ENCODE data around the gene MC2R. TPM values are rescaled to one million over a fixed set of nuclear protein-coding genes. Genes with fewer than 3 reads are reported as not detected.

The MC2R gene
- total and polyA plus RNA-seq, 2 experiments from 2014 or later, result not detected

DNA sequence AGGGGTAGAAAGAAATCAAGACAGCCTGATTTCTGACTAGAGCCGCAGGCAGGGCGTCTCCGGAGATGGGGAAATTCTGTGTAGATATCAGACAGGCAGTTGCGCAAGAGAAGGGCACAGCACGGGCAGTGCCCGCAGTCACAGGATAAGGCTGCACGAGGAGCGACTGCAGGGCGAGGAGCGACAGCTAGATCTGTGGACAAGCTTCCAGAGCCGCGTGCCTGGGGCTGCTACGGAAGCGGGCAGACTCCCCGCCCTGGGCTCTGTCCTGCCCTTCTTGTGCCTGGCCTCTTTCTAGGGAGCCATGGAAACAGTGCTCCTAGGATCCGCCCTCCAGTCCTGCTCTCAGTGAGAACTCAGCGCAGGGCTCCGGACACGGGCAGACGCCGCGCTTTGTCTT is 78.8 kb downstream of the MC2R start:
- Histone ChIP-seq H2AFZ (no peak overlapping the region), H3K9me2 (replicated peaks; ENCODE audit: insufficient read depth) (no peaks in the 10 kb centered on the region), H3K36me3 (replicated peaks; ENCODE audit: insufficient read depth, low read depth) (no peaks in the 10 kb centered on the region), H4K20me1 (ENCODE audit: insufficient read depth, poor library complexity, severe bottlenecking) (no peaks in the 10 kb centered on the region), H3K4me2 (no peak overlapping the region), H3K4me3 (no peak overlapping the region), H3K9me3 (ENCODE audit: low read depth) (no peaks in the 10 kb centered on the region), H3K27ac (no peak overlapping the region), H3K4me1 (ENCODE audit: insufficient read depth) (no peaks in the 10 kb centered on the region), H3K79me2 (no peaks in the 10 kb centered on the region), H3K27me3 (no peaks in the 10 kb centered on the region)
- 97% methylated on average over 22 of the region's 22 CpGs for WGBS (ENCODE audit: low lambda C conversion rate, missing lambda C conversion rate)
- no peak for DNase-seq (ENCODE audit: low spot score)
- TF ChIP-seq EZH2 (IDR thresholded peaks at IDR 0.05; ENCODE audit: borderline replicate concordance), result no peak
- TF ChIP-seq EZH2phosphoT487 (IDR thresholded peaks at IDR 0.05; ENCODE audit: low read depth, severe bottlenecking, unreplicated experiment), result no peak
- TF ChIP-seq, protein P1, sequence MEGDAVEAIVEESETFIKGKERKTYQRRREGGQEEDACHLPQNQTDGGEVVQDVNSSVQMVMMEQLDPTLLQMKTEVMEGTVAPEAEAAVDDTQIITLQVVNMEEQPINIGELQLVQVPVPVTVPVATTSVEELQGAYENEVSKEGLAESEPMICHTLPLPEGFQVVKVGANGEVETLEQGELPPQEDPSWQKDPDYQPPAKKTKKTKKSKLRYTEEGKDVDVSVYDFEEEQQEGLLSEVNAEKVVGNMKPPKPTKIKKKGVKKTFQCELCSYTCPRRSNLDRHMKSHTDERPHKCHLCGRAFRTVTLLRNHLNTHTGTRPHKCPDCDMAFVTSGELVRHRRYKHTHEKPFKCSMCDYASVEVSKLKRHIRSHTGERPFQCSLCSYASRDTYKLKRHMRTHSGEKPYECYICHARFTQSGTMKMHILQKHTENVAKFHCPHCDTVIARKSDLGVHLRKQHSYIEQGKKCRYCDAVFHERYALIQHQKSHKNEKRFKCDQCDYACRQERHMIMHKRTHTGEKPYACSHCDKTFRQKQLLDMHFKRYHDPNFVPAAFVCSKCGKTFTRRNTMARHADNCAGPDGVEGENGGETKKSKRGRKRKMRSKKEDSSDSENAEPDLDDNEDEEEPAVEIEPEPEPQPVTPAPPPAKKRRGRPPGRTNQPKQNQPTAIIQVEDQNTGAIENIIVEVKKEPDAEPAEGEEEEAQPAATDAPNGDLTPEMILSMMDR (IDR thresholded peaks at IDR 0.05; ENCODE audit: poor library complexity), result no peak

DNA sequence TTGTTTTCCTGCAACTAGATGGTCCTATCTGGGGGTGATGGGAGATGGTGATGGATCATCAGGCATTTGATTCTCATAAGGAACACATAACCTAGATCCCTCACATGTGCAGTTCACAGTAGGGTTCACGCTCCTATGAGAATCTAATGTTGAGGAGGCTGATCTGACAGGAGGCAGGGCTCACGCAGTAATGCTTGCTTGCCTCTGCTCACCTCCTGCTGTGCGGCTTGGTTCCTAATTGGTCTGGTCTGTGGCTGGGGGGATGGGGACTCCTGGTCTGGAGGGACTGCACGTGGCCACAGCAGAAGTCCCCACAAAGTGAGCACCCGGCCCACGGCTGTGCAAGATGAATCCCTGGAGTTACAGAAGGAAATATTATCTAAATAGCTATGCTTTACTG is 80.1 kb downstream of the MC2R start:
- no peaks in the 10 kb centered on the region for H3K9me3 ChIP-seq (ENCODE audit: low read depth)
- no peak overlapping the region for H3K4me3 ChIP-seq
- no peaks in the 10 kb centered on the region for H3K9me2 ChIP-seq (replicated peaks; ENCODE audit: insufficient read depth)
- H3K27ac ChIP-seq, result no peak overlapping the region
- WGBS (ENCODE audit: low lambda C conversion rate, missing lambda C conversion rate), result 75% methylated on average over 6 of the region's 6 CpGs
- no peaks in the 10 kb centered on the region for H3K36me3 ChIP-seq (replicated peaks; ENCODE audit: insufficient read depth, low read depth)
- TF ChIP-seq, protein P1 (IDR thresholded peaks at IDR 0.05; ENCODE audit: poor library complexity), result no peak
- no peak for TF ChIP-seq EZH2 (IDR thresholded peaks at IDR 0.05; ENCODE audit: borderline replicate concordance)
- no peak for TF ChIP-seq EZH2phosphoT487 (IDR thresholded peaks at IDR 0.05; ENCODE audit: low read depth, severe bottlenecking, unreplicated experiment)
- H2AFZ ChIP-seq, result no peak overlapping the region
- no peaks in the 10 kb centered on the region for H3K27me3 ChIP-seq
- no peak overlapping the region for H3K4me2 ChIP-seq
- no peaks in the 10 kb centered on the region for H4K20me1 ChIP-seq (ENCODE audit: insufficient read depth, poor library complexity, severe bottlenecking)
- H3K79me2 ChIP-seq, result no peaks in the 10 kb centered on the region
- no peaks in the 10 kb centered on the region for H3K4me1 ChIP-seq (ENCODE audit: insufficient read depth)
- no peak for DNase-seq (ENCODE audit: low spot score)

DNA sequence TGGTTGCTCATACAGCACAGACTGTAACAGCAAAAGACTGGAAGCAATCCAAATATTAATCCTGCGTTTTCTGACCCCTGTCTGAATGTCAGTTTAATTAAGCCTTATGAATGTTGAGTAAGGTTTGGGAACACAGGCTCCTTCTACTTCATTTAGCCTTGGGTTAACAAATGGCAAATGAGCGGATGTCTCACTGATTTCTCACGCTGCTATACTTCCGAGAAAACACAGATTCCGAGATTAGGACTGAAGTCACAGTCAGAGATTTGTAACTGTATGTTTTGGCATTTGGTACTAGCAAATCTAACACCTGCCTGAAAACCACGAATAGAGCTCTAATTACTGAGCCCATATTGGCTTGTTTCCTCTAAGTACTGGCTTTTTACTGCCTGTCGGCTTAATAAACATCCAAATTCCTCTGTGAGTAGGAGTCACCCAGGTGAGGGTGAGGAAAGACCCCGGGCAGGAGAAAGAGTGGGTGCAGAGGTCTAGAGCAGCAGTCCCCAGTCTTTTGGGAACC is 80.8 kb downstream of the MC2R start:
- H3K27me3 ChIP-seq, result no peaks in the 10 kb centered on the region
- TF ChIP-seq EZH2 (IDR thresholded peaks at IDR 0.05; ENCODE audit: borderline replicate concordance) (no peak), EZH2phosphoT487 (IDR thresholded peaks at IDR 0.05; ENCODE audit: low read depth, severe bottlenecking, unreplicated experiment) (no peak)
- H3K9me2 ChIP-seq (replicated peaks; ENCODE audit: insufficient read depth), result no peaks in the 10 kb centered on the region
- no peaks in the 10 kb centered on the region for H3K9me3 ChIP-seq (ENCODE audit: low read depth)
- H3K4me2 ChIP-seq, result no peak overlapping the region
- no peaks in the 10 kb centered on the region for H3K36me3 ChIP-seq (replicated peaks; ENCODE audit: insufficient read depth, low read depth)
- H3K27ac ChIP-seq, result no peak overlapping the region
- no peak overlapping the region for H2AFZ ChIP-seq
- DNase-seq (ENCODE audit: low spot score), result no peak
- 72% methylated on average over 8 of the region's 8 CpGs for WGBS (ENCODE audit: low lambda C conversion rate, missing lambda C conversion rate)
- H4K20me1 ChIP-seq (ENCODE audit: insufficient read depth, poor library complexity, severe bottlenecking), result no peaks in the 10 kb centered on the region
- no peak overlapping the region for H3K4me3 ChIP-seq
- H3K79me2 ChIP-seq, result no peaks in the 10 kb centered on the region
- no peaks in the 10 kb centered on the region for H3K4me1 ChIP-seq (ENCODE audit: insufficient read depth)

Other genes with a start within 250 kb of the MC2R start
- 20.6 and 25.0 TPM in 2 replicates for gene FAM210A, start 189.0 kb downstream of the MC2R start, total RNA-seq
- gene FAM210A, start 189.0 kb downstream of the MC2R start, polyA plus RNA-seq, result 12.1 and 13.9 TPM in 2 replicates
- gene RNMT, start 188.9 kb downstream of the MC2R start, total RNA-seq, result 36.1 and 40.4 TPM in 2 replicates
- gene RNMT, start 188.9 kb downstream of the MC2R start, polyA plus RNA-seq, result 34.5 and 38.6 TPM in 2 replicates
- gene MC5R, start 91.4 kb downstream of the MC2R start, total RNA-seq, result not detected in 2 replicates
- not detected in 2 replicates for gene MC5R, start 91.4 kb downstream of the MC2R start, polyA plus RNA-seq
- gene ZNF519, start 216.9 kb upstream of the MC2R start, total RNA-seq, result 4.3 and 12.0 TPM in 2 replicates
- 0.79 and 2.0 TPM in 2 replicates for gene ZNF519, start 216.9 kb upstream of the MC2R start, polyA plus RNA-seq